ENCODE data around the gene RNPS1.

RNPS1 gene

DNA sequence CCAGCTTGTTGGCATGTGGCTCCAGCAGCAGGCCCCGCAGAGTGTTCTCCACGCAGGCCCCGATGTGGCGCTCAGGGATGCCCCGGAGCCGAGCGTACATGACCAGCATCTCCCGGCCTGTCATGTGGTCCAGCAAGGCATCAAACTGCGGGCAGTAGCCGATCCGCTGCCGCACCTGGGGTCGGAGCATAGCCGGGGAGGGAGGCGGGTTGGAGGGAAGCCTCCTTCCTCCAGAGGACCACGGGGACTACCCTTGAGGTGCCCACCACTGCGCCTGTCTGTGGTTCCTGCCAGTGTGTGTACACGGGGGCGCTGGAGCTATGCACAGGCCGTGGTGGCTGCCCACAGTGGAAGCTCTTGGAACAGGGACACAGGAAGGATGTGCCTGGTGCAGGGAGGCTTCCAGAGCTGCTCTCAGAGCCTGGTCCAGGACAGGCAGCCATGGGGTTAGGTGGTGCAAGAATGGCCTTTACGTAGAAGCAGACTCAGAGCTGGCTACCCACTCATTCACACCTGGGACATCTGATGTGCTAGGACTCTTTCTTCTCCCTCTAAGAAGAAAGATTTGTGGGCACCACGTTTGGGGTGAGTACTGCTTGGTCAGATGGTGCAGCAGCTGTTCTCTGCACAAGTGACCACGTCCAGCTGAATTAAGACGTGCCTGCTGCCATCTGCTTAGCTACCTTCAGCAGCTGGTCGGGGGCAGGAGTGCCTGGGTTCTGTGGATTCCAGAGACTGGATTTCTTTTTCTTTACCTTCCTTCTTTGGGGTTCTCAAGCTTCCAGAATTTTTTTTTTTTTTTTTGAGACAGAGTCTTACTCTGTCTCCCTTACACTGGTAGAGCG lies 11.3 kb upstream of the RNPS1 start:
- no peaks in the 10 kb centered on the region for H3K4me1 ChIP-seq (ENCODE audit: control insufficient read depth, low read depth, low read length)
- H3K27ac ChIP-seq (ENCODE audit: low read length): no peak overlapping the region
- no peak overlapping the region for H3K9ac ChIP-seq (ENCODE audit: low read length)
- no peaks in the 10 kb centered on the region for H3K9me3 ChIP-seq (ENCODE audit: control insufficient read depth, low read depth, low read length)
- H3K27me3 ChIP-seq (ENCODE audit: control insufficient read depth, insufficient read depth, low read length): no peaks in the 10 kb centered on the region
- no peak overlapping the region for H3K4me3 ChIP-seq (ENCODE audit: low read length)
- no peaks in the 10 kb centered on the region for H3K36me3 ChIP-seq (ENCODE audit: control insufficient read depth, low read depth, low read length)

DNA sequence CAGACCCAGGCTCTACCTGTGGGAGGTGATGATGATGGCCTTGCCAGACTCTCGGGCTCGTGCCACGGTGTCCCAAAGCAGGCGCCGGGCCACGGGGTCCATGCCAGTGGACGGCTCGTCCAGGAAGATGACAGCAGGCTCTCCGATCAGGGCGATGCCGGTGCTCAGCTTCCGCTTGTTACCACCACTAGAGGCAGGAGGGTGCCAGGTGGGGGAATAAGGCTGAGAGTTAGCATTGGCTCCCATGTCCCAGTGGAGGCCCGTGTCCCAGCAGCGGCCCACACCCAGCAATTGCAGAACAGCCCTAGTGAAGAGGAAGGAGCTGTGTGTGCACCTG lies 10.3 kb upstream of the RNPS1 start:
- no peaks in the 10 kb centered on the region for H3K9me3 ChIP-seq (ENCODE audit: control insufficient read depth, low read depth, low read length)
- H3K27ac ChIP-seq (ENCODE audit: low read length): no peak overlapping the region
- H3K4me1 ChIP-seq (ENCODE audit: control insufficient read depth, low read depth, low read length): no peaks in the 10 kb centered on the region
- no peak overlapping the region for H3K9ac ChIP-seq (ENCODE audit: low read length)
- H3K36me3 ChIP-seq (ENCODE audit: control insufficient read depth, low read depth, low read length): no peaks in the 10 kb centered on the region
- H3K4me3 ChIP-seq (ENCODE audit: low read length): no peak overlapping the region
- no peaks in the 10 kb centered on the region for H3K27me3 ChIP-seq (ENCODE audit: control insufficient read depth, insufficient read depth, low read length)

DNA sequence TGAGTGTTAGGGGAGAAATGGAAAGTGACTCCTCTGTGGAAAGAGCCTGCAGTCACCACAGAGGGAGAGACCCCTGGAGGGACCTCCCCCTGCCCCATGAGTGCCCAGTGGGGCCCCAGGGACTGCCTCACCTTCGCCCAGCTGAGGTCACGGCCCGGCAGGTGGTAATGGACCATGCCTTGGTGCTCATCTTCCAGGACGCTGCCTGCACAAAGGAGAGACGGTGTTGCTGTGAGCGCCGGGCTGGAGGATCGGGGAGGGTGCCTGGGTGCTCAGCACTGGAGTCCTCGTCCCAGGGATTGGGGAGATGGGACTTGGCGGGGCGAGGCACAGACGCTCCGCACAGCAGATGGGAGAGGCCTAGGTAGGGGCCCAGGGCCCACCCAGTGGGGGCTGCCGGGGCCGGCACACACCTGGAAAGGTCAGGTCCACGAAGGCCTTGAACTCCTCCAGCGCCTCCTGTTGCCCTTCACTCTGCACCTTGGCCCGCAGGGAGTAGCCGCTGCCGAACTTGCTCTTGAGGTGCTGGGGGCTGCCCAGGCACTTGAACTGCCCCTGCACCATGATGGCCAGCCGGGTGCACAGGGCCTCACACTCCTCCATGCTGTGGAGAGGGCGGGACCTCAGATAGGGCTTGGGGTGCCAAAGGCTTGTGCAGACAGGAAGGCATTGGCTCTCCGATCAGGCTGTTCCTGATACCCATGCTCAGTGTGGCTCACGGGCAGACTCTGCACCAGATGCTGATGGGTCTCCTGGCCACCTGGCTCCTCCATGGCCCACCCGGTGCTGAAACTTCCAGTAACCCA lies 9.7 kb upstream of the RNPS1 start:
- Histone ChIP-seq H3K27ac (ENCODE audit: low read length) (no peak overlapping the region), H3K9ac (ENCODE audit: low read length) (no peak overlapping the region), H3K27me3 (ENCODE audit: control insufficient read depth, insufficient read depth, low read length) (no peaks in the 10 kb centered on the region)

DNA sequence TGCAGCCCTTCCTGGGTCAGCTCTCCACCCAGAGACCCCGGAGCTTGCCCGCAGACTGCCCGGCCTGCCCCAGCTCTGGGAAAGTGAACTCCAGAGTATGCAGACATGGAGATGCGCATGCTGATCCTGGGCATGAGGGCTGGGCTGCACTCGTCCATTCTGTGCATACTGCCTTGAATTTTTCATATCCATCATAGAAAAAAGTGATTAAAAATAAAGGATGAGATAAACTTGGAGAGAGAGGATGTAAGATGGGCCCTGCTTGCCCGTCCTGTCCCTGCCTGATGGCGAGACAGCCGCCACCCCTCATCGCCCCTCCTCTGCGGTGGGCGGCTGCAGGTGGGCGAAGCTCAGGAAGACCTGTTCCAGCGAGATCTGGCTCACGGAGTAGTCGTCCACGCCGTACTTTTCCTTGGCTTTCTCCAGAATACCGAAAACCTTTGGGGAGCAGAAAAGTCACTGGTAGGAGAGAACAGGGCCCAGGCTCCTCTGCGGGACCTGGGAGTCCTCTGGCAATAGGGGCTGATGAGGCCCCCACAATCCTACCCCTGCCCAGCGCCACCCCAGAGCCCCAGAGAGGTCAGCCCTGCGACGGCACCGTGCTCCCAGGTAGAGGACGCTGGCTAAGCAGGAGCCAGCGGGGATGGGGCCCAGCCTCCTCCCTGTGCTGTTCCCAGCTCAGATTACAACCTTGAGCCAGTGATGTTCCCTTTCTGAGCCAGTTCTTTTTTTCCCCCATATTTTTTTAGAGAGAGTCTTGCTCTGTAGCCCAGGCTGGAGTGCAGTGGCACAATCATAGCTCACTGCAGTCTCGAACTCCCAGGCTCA lies 8.7 kb upstream of the RNPS1 start:
- no peak overlapping the region for H3K9ac ChIP-seq (ENCODE audit: low read length)
- H3K4me3 ChIP-seq (ENCODE audit: low read length): no peak overlapping the region
- no peaks in the 10 kb centered on the region for H3K36me3 ChIP-seq (ENCODE audit: control insufficient read depth, low read depth, low read length)
- no peaks in the 10 kb centered on the region for H3K9me3 ChIP-seq (ENCODE audit: control insufficient read depth, low read depth, low read length)
- H3K4me1 ChIP-seq (ENCODE audit: control insufficient read depth, low read depth, low read length): no peaks in the 10 kb centered on the region
- no peaks in the 10 kb centered on the region for H3K27me3 ChIP-seq (ENCODE audit: control insufficient read depth, insufficient read depth, low read length)
- no peak overlapping the region for H3K27ac ChIP-seq (ENCODE audit: low read length)

More for the DNA sequence above, 9.7 kb upstream of the RNPS1 start:
- Histone ChIP-seq H3K4me1 (ENCODE audit: control insufficient read depth, low read depth, low read length) (no peaks in the 10 kb centered on the region), H3K36me3 (ENCODE audit: control insufficient read depth, low read depth, low read length) (no peaks in the 10 kb centered on the region), H3K4me3 (ENCODE audit: low read length) (no peak overlapping the region), H3K9me3 (ENCODE audit: control insufficient read depth, low read depth, low read length) (no peaks in the 10 kb centered on the region)

DNA sequence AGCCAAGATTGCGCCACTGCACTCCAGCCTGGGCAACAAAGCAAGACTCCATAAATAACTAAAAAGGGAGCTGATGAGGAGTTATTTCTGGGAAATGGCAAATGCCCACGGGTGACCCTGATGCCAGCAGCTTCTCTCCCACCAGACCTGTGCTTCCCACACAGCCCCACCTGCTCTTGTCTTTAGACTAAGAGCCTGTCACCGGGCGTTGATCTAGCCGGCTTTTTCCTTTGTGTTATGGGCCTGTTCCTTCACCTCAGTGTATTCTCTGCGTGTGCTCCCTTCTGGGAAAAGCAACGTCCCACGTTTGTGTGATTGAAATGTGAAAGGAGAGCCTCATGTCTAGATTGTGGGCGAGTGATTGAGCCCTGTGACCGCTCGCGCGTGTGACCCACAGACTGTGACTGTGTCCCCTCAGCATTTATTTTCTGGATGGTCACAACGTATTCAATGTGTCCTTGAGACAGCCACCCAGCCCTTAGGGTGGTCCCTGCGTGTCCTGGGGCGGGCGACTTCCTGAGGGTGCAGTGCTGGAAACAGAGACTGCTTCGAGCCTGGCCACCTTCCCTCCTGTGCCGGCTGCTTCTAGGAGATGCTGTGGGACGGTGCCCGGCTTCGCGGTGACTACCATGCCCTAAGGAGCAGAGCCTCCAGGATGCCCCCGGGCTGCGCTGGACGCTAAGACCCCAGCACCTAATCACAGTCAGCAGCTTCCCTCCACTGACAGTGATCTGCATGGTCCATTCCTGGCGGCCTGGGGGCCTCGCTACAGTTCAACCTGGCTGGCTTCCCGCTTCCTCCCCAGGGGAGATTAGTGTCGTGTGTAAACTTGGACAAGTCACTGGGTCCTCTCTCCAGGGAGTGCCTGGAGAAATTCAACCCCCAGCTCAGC lies 7.8 kb upstream of the RNPS1 start:
- H3K27me3 ChIP-seq (ENCODE audit: control insufficient read depth, insufficient read depth, low read length): no peaks in the 10 kb centered on the region
- no peak overlapping the region for H3K9ac ChIP-seq (ENCODE audit: low read length)
- no peaks in the 10 kb centered on the region for H3K4me1 ChIP-seq (ENCODE audit: control insufficient read depth, low read depth, low read length)
- no peaks in the 10 kb centered on the region for H3K9me3 ChIP-seq (ENCODE audit: control insufficient read depth, low read depth, low read length)
- no peak overlapping the region for H3K4me3 ChIP-seq (ENCODE audit: low read length)
- no peak overlapping the region for H3K27ac ChIP-seq (ENCODE audit: low read length)
- H3K36me3 ChIP-seq (ENCODE audit: control insufficient read depth, low read depth, low read length): no peaks in the 10 kb centered on the region

DNA sequence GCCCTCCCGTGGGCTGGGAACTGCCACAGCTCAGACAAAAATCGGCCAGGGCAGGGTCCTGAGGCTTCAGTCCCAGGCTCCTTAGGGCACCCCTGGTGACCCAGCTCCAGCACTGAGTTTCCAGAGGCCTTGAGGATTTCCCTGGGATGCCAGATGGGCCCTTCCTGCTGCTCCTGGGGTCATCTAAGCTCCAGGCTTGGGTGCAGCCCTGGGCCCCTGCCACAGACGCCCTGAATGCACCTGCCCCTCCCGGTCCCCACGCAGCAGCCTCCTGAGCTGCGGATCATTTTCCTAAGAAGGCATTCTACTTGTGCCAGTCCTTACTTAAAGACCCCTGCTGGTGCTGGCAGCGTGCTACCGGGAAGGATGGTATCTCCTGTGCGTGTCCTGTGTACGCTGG lies 6.0 kb upstream of the RNPS1 start:
- Histone ChIP-seq H3K36me3 (ENCODE audit: control insufficient read depth, low read depth, low read length) (no peaks in the 10 kb centered on the region), H3K4me1 (ENCODE audit: control insufficient read depth, low read depth, low read length) (no peaks in the 10 kb centered on the region), H3K9ac (ENCODE audit: low read length) (no peak overlapping the region), H3K27me3 (ENCODE audit: control insufficient read depth, insufficient read depth, low read length) (peaks cover 5% of the 10 kb centered on the region), H3K27ac (ENCODE audit: low read length) (no peak overlapping the region), H3K9me3 (ENCODE audit: control insufficient read depth, low read depth, low read length) (no peaks in the 10 kb centered on the region), H3K4me3 (ENCODE audit: low read length) (no peak overlapping the region)

DNA sequence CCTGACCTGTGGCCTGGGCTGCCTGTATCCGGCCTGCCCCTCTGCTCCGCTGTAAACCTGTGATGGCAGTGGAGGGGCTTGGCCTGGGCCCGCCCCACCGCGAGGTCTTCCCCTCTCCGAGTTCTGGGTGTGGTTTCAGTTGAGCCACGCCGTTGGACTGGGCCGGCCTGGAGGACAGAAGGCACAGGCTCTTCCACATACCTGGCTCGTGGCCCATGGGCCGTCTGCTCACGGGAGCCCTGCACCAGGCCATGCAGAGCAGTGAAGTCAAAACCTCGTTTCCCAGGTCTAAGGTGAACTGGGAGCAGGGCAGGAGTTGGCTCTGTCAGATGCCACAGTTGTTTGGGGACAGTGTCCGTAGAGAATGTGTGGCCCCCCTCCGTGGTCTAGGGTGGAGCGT lies 5.6 kb upstream of the RNPS1 start:
- no peak overlapping the region for H3K9ac ChIP-seq (ENCODE audit: low read length)
- no peaks in the 10 kb centered on the region for H3K4me1 ChIP-seq (ENCODE audit: control insufficient read depth, low read depth, low read length)
- H3K36me3 ChIP-seq (ENCODE audit: control insufficient read depth, low read depth, low read length): no peaks in the 10 kb centered on the region
- H3K27ac ChIP-seq (ENCODE audit: low read length): no peak overlapping the region
- no peak overlapping the region for H3K4me3 ChIP-seq (ENCODE audit: low read length)
- no peaks in the 10 kb centered on the region for H3K9me3 ChIP-seq (ENCODE audit: control insufficient read depth, low read depth, low read length)
- H3K27me3 ChIP-seq (ENCODE audit: control insufficient read depth, insufficient read depth, low read length): peaks cover 5% of the 10 kb centered on the region

DNA sequence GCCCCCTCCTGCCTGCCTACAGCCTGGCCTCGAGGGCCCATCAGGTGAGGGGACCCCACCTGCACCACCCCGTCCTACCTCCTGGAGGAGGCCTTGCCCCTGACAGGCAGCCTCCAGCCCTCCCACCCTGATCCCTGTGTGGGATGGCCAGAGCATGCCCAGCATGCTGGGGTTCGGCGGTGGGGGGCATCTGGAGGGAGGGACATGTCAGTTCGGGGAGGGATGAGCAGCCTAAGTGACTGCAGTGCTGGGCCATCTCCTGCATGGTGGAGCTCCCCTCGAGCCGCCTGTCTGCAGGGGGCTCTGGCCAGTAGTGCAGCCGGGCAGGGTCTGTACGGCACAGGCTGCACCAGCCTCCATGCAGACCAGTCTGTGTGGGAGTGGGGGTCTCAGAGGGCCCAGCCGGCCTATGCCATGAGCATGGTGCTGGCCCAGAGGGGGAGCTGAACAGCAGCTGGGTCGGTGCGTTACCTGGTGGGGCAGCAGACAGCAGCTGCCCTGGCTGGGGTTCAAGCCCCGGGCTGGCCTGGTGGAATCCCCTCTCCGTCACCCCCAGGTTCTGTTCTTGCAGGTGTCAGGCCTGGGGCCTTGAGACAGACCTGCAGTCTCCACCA lies 4.0 kb upstream of the RNPS1 start:
- no peak overlapping the region for H3K4me3 ChIP-seq (ENCODE audit: low read length)
- H3K4me1 ChIP-seq (ENCODE audit: control insufficient read depth, low read depth, low read length): no peaks in the 10 kb centered on the region
- no peaks in the 10 kb centered on the region for H3K9me3 ChIP-seq (ENCODE audit: control insufficient read depth, low read depth, low read length)
- H3K27me3 ChIP-seq (ENCODE audit: control insufficient read depth, insufficient read depth, low read length): peaks cover 5% of the 10 kb centered on the region
- no peak overlapping the region for H3K27ac ChIP-seq (ENCODE audit: low read length)
- no peaks in the 10 kb centered on the region for H3K36me3 ChIP-seq (ENCODE audit: control insufficient read depth, low read depth, low read length)
- no peak overlapping the region for H3K9ac ChIP-seq (ENCODE audit: low read length)

DNA sequence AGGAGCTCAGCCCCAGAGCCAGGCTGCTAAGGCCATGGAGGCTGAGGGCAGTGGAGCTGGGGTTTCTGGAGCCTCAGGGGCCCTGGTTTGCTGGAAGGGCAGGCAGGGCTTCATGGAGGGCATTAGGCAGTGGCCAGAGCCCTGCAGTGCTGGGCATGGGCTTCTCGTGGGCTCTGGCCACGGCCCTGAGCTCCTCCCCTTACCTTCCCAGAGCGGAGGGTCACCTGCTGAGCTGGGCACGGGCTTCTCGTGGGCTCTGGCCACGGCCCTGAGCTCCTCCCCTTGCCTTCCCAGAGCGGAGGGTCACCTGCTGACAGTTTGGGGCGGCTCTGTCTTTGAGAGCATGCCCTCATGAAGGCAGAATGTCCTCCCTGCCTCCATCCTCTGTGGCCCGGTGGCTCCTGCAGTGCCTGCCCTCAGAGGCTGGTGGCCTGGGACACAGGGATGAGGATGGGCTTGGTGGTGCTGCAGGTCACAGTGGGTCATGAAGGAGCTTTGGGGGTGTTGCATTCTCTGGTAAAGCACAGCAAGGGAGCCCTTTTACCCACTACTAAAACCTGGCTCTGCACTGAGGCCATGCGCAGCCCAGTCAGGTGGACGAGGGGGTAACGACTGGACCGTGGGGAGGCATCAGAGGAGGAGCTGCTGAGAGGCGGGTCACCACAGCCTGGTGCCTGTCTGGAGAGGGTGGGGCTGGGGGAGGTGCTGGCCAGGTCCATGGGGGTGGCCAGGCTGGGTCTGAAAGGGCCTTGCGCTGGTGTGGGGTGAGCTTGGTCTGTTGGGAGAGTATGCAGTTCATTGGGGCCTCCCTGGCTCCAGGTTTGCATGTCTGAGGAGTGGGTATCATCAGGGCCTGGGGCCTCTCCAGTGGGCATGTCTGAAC lies 2.9 kb upstream of the RNPS1 start:
- Histone ChIP-seq H3K27me3 (ENCODE audit: control insufficient read depth, insufficient read depth, low read length) (peaks cover 5% of the 10 kb centered on the region), H3K36me3 (ENCODE audit: control insufficient read depth, low read depth, low read length) (no peaks in the 10 kb centered on the region), H3K9ac (ENCODE audit: low read length) (no peak overlapping the region), H3K4me1 (ENCODE audit: control insufficient read depth, low read depth, low read length) (no peaks in the 10 kb centered on the region), H3K27ac (ENCODE audit: low read length) (no peak overlapping the region), H3K4me3 (ENCODE audit: low read length) (no peak overlapping the region), H3K9me3 (ENCODE audit: control insufficient read depth, low read depth, low read length) (no peaks in the 10 kb centered on the region)

DNA sequence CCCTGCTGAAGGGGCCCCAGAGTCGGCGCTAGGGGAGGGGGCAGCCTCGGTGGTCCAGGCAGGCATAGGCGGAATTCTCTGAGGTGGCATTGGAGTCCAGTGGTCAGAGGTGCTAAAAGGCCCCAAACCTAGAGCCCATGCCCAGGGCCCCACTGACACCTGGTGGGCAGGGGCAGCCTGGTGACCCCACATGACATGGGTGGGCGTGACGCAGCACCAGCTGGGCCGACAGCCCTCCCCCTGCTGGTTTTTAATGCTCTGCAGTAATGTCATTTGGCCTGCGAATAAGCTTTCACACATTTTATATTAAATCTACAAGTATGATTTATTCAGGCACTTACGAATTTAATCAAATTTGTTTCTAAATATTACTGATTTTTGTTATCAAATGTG lies 2.1 kb upstream of the RNPS1 start:
- peaks cover 2% of the 10 kb centered on the region for H3K4me1 ChIP-seq (ENCODE audit: control insufficient read depth, low read depth, low read length)
- no peak overlapping the region for H3K4me3 ChIP-seq (ENCODE audit: low read length)
- H3K9me3 ChIP-seq (ENCODE audit: control insufficient read depth, low read depth, low read length): no peaks in the 10 kb centered on the region
- H3K9ac ChIP-seq (ENCODE audit: low read length): no peak overlapping the region
- H3K36me3 ChIP-seq (ENCODE audit: control insufficient read depth, low read depth, low read length): peaks cover 6% of the 10 kb centered on the region
- H3K27ac ChIP-seq (ENCODE audit: low read length): no peak overlapping the region
- H3K27me3 ChIP-seq (ENCODE audit: control insufficient read depth, insufficient read depth, low read length): peaks cover 5% of the 10 kb centered on the region
